SK-N-SH (cell line): Measurements from ENCODE around the gene LIN7C. TPM values are rescaled to one million over a fixed set of nuclear protein-coding genes. Genes with fewer than 3 reads are reported as not detected.

Source experiments
- CTCF ChIP-seq: fragments of 200-600 bp; sonication (generic); IDR thresholded peaks from 2 replicates; pipeline ENCODE4 v1.6.1; 2017; ENCODE audit warnings: antibody characterized with exemption, mild to moderate bottlenecking, moderate library complexity
- EP300 ChIP-seq, 2 experiments: IDR thresholded peaks; 2 replicates each; pipeline versions ENCODE4 v1.4.0 to v1.6.1; 2012; ENCODE audit warnings: borderline replicate concordance in 1 of 2, low read depth in 1 of 2, low read length in 1 of 2
- FOSL2 ChIP-seq: IDR thresholded peaks from 2 replicates; pipeline ENCODE4 v1.4.0; 2012; ENCODE audit warnings: low read depth, mild to moderate bottlenecking, moderate library complexity, borderline replicate concordance
- FOXJ3 ChIP-seq: sonication (generic); formaldehyde crosslinking; IDR thresholded peaks from 2 replicates; pipeline ENCODE4 v1.5.1; 2020; ENCODE audit warnings: mild to moderate bottlenecking, missing genetic modification reagents
- FOXM1 ChIP-seq: IDR thresholded peaks from 2 replicates; pipeline ENCODE4 v1.4.0; 2012; ENCODE audit warnings: low read depth, mild to moderate bottlenecking
- GABPA ChIP-seq: IDR thresholded peaks from 2 replicates; pipeline ENCODE4 v1.4.0; 2012; ENCODE audit warnings: low read depth, mild to moderate bottlenecking
- IRF3 ChIP-seq: fragments of 150-350 bp; IDR thresholded peaks from 2 replicates; pipeline ENCODE4 v1.6.1; 2016; ENCODE audit warnings: mild to moderate bottlenecking, low read depth, low read length
- JUND ChIP-seq: IDR thresholded peaks from 2 replicates; pipeline ENCODE4 v1.4.0; 2012
- MAX ChIP-seq: IDR thresholded peaks from 2 replicates; pipeline ENCODE4 v1.4.0; 2012; ENCODE audit warnings: low read depth
- MXI1 ChIP-seq: IDR thresholded peaks from 2 replicates; pipeline ENCODE4 v1.6.1; 2012; ENCODE audit warnings: mild to moderate bottlenecking, low read depth, low read length, improper control_type of control experiment
- PBX3 ChIP-seq: IDR thresholded peaks from 2 replicates; pipeline ENCODE4; 2012
- POLR2AphosphoS5 ChIP-seq: IDR thresholded peaks from 2 replicates; pipeline ENCODE4 v1.6.1; 2012; ENCODE audit warnings: low read depth, low read length
- RFX5 ChIP-seq: IDR thresholded peaks from 2 replicates; pipeline ENCODE4 v1.6.1; 2012; ENCODE audit warnings: mild to moderate bottlenecking, improper control_type of control experiment, low read length
- SIN3A ChIP-seq: IDR thresholded peaks from 2 replicates; pipeline ENCODE4 v1.6.1; 2012; ENCODE audit warnings: low read depth, mild to moderate bottlenecking, low read length, moderate library complexity, borderline replicate concordance
- USF1 ChIP-seq: IDR thresholded peaks from 2 replicates; pipeline ENCODE4 v1.4.0; 2012; ENCODE audit warnings: low read depth, borderline replicate concordance
- ZBTB33 ChIP-seq: IDR thresholded peaks from 2 replicates; pipeline ENCODE4 v1.4.0; 2012; ENCODE audit warnings: low read depth, borderline replicate concordance
- polyA plus RNA-seq, 3 experiments: library from polyadenylated mRNA; depleted of rRNA; stranded (reverse); fragments of >200 nt; gene quantifications; 2 replicates each; pipeline ENCODE4 v1.2.3, GENCODE V29; 2012

The LIN7C gene
- polyA plus RNA-seq, 1 of the 3 experiments (the other 2 are of a cell fraction): 7.3 TPM

- TF ChIP-seq IRF3 (no peak), ZBTB33 (no peak), FOSL2 (peak; percentile 22; the same call in 1 of the 2 replicates), FOXM1 (no peak), POLR2AphosphoS5 (no peak), JUND (no peak), SIN3A (no peak), MXI1 (no peak), USF1 (no peak), MAX (no peak), EP300 (IDR thresholded peaks at IDR 0.05; ENCODE audit: borderline replicate concordance in 1 of 2, low read depth in 1 of 2, low read length in 1 of 2) (no peak), PBX3 (no peak), RFX5 (no peak), GABPA (no peak), CTCF (peak; percentile 51), FOXJ3 (CRISPR knock-in tag) (no peak)
Observed at GRCh38 chr11:27524155-27524554, 17.6 kb upstream of the LIN7C start (continued).
